Testis (tissue), 3 donors: ENCODE measurements around the gene MED26. TPM values are rescaled to one million over a fixed set of nuclear protein-coding genes. Genes with fewer than 3 reads are reported as not detected.

Source experiments
- DNase-seq: peaks from one replicate; pipeline ENCODE4 v3.0.0-alpha.2; 2019
- H3K27ac ChIP-seq, 2 donors: fragments of 200-600 bp; sonication (generic); one replicate each; pipeline ENCODE4 v1.5.1; 2019
- H3K27me3 ChIP-seq: fragments of 200-600 bp; sonication (generic); one replicate; pipeline ENCODE4 v1.5.1; 2019
- H3K36me3 ChIP-seq: fragments of 200-600 bp; sonication (generic); one replicate; pipeline ENCODE4 v1.5.1; 2017; ENCODE audit warnings: low read depth; ENCODE audit errors: missing control alignments
- H3K4me1 ChIP-seq: fragments of 200-600 bp; sonication (generic); one replicate; pipeline ENCODE4 v1.5.1; 2019
- H3K4me3 ChIP-seq, 2 donors: fragments of 200-600 bp; sonication (generic); one replicate each; pipeline ENCODE4 v1.5.1; 2017 to 2019
- H3K9me3 ChIP-seq: fragments of 200-600 bp; sonication (generic); one replicate; pipeline ENCODE4 v1.5.1; 2017
- CTCF ChIP-seq, 3 experiments: fragments of 450-650 bp in 2 of 3; fragments of 200-600 bp in 1 of 3; sonication (generic) in 1 of 3; IDR thresholded peaks; one replicate each; pipeline ENCODE4 v1.5.1; 2016 to 2019; ENCODE audit warnings: antibody characterized with exemption in 3 of 3, mild to moderate bottlenecking in 2 of 3, moderate library complexity in 1 of 3
- POLR2A ChIP-seq: fragments of 450-650 bp; IDR thresholded peaks from one replicate; pipeline ENCODE4 v1.6.1; 2017; ENCODE audit warnings: antibody characterized with exemption, mild to moderate bottlenecking, moderate library complexity
- WGBS, 2 donors: methylation state at CpG; one replicate each; pipeline ENCODE4 v1.1.5; 2018; 5-methylcytosine and 5-hydroxymethylcytosine counted together
- intact Hi-C: fragments of 100-400 bp; cut with DNase I; formaldehyde crosslinking; loops from one replicate; pipeline ENCODE4 v1.15.1; 2023; ENCODE audit warnings: low total_unique reads
- polyA plus RNA-seq: library from polyadenylated mRNA; stranded (reverse); fragments of 350-450 nt; fragmentation: Illumina TruSeq; extraction: RNeasy Lipid Tissue Mini Kit (QIAGEN cat#74804); gene quantifications from one replicate; pipeline ENCODE4 v1.2.3, GENCODE V29; 2014; ENCODE audit warnings: low read depth, low replicate concordance; ENCODE audit not compliant: insufficient read depth
- total RNA-seq, 2 donors: library from RNA; depleted of rRNA; stranded (reverse); fragments of >200 nt; gene quantifications; one replicate each; pipeline ENCODE4 v1.2.3, GENCODE V29; 2016

Gene MED26
- total and polyA plus RNA-seq, 3 donors from 2014 or later = 66.1 to 80.8 (median 66.5) TPM

- no peaks in the 10 kb centered on the region for H3K9me3 ChIP-seq
- H3K4me3 ChIP-seq = no peak overlapping the region
- 74 to 91% methylated on average over 9 to 10 of the region's 10 CpGs for WGBS, 2 donors
- DNase-seq = no peak
- no peak for TF ChIP-seq POLR2A
- no peak for TF ChIP-seq CTCF (IDR thresholded peaks at IDR 0.05)
- peak overlapping the region; percentile 63 to 65 for H3K27ac ChIP-seq
- intact Hi-C loops = no loop called here
- no peaks in the 10 kb centered on the region for H3K36me3 ChIP-seq
- H3K4me1 ChIP-seq = peaks cover 88% of the 10 kb centered on the region
- no peaks in the 10 kb centered on the region for H3K27me3 ChIP-seq
Observed at GRCh38 chr19:16582486-16583261, 45.3 kb downstream of the MED26 start.

GRCh38 chr19:16581971-16582343 lies 46.0 kb downstream of the MED26 start:
- DNase-seq = no peak
- no peak for TF ChIP-seq CTCF (IDR thresholded peaks at IDR 0.05)
- no peak for TF ChIP-seq POLR2A
- 59 to 69% methylated on average over 6 of the region's 6 CpGs for WGBS, 2 donors
- Histone ChIP-seq H3K4me1 (peaks cover 81% of the 10 kb centered on the region), H3K27me3 (no peaks in the 10 kb centered on the region), H3K4me3 (no peak overlapping the region), H3K9me3 (no peaks in the 10 kb centered on the region), H3K36me3 (no peaks in the 10 kb centered on the region), H3K27ac (peak overlapping the region; percentile 63 to 65)
- intact Hi-C loops = no loop called here

- Histone ChIP-seq H3K27me3 (no peaks in the 10 kb centered on the region), H3K4me3 (no peak overlapping the region), H3K27ac (peak overlapping the region; percentile 63 to 65), H3K9me3 (no peaks in the 10 kb centered on the region), H3K36me3 (no peaks in the 10 kb centered on the region), H3K4me1 (peaks cover 75% of the 10 kb centered on the region)
- no peak for TF ChIP-seq CTCF (IDR thresholded peaks at IDR 0.05)
- no peak for TF ChIP-seq POLR2A
- DNase-seq = peak; percentile 84
- intact Hi-C loops = no loop called here
- WGBS, 2 donors = 54 to 84% methylated on average over 5 to 12 of the region's 12 CpGs
Observed at GRCh38 chr19:16581145-16581970, 46.6 kb downstream of the MED26 start.

GRCh38 chr19:16579381-16579780 lies 48.6 kb downstream of the MED26 start:
- TF ChIP-seq CTCF (IDR thresholded peaks at IDR 0.05) (no peak), POLR2A (no peak)
- WGBS, 2 donors = 68 to 73% methylated on average over 4 of the region's 4 CpGs
- no peak for DNase-seq
- Histone ChIP-seq H3K27ac (no peak overlapping the region), H3K27me3 (no peaks in the 10 kb centered on the region), H3K36me3 (no peaks in the 10 kb centered on the region), H3K9me3 (no peaks in the 10 kb centered on the region), H3K4me3 (no peak overlapping the region), H3K4me1 (peaks cover 55% of the 10 kb centered on the region)
- intact Hi-C loops = no loop called here
